NCI-H82 (cell line): ENCODE measurements around the gene ABCC10.

Experiments
- DNase-seq: peaks from one replicate; lab custom pipeline; 2025; lab: John Stamatoyannopoulos, UW

The ABCC10 gene

DNA sequence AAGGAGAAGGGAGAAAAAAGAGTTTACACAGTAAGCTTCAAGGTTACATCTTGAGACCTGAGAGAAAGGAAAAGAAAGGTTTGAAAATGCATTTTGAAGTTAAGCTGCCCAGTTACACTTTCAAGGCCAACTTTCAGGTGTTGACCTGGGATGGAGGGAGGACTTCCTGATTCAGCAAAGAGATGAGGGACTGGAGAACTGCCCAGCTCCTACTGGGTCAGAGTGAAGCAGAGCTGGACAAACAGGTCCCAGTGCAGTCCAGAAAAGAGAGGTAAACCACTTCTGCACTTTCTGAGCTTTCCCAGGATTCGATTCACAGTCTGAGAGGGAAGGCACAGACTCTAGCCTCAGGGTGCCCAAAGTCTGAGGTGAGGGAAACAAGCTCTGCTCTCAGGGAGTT, 44.1 kb downstream of the ABCC10 start:
- DNase-seq = no peak

GRCh38 chr6:43472515-43472914, 45.2 kb downstream of the ABCC10 start:
- no peak for DNase-seq

GRCh38 chr6:43475516-43475915, 48.2 kb downstream of the ABCC10 start:
- peak; percentile 93 for DNase-seq

DNA sequence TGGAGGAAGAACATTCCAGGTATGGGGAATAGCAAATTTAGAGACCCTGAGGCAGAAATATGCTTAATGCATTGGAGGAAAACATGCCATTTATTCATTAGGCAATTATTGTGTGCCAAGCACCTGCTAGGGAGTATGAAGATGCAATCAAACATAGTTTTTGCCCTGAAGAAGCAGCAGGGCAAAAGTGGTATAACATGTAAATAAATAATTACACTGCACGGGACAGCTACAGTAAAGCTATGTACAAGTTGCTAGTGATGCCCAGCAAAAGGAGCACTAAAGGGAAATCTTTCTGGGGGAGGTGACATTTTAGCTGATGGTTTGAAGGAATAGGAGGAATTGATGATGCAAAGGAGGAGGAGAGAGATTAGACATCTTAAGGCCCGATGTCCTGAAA, 49.4 kb downstream of the ABCC10 start:
- DNase-seq = no peak

DNA sequence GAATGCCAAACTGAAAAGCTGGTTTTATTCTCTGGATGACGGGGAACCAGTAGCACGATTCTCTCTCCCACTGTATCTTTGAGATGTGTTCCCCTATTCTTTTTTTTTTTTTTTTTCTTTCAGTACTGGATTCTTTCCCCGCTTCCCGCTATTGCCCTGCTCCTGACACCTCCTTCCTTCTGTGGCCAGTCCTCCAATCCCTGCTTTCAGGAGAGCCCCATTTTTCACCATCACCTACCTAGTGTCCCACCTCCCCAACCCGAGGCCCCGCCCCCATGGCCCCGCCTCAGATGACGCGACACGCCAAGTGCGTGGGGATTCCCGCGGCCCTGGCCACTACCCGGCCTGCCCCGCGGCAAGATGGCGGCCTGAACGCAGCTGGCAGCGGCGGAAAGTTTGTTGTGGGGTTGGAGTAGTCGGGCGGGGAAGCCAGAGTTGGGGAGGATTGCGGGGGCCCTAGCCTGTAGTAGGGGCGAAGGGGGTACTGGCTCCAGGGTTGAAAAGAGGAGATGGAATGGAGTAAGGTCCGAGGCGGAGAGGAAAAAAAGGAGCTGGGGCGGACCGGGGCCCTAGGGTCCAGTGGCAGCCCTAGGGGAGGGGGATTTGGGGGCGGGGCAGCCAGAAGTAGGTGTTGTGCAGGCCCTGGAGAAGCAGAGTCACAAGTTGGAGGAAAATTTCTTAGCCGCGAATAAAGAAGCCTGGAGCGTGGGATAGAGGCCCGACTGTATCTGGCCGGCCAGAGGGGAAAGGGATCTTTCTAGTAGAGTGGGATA, 50.1 kb downstream of the ABCC10 start, which contains the start of gene TJAP1:
Gene TJAP1, plus strand, starts transcription at position 336 of the 773 bp plus-strand sequence. CDS start 21,432 bp downstream, outside the sequence.
- peak; percentile 94 for DNase-seq

- DNase-seq = peak; percentile 60
These were observed 50.6 kb downstream of the ABCC10 start for GRCh38 chr6:43478008-43478372.

DNA sequence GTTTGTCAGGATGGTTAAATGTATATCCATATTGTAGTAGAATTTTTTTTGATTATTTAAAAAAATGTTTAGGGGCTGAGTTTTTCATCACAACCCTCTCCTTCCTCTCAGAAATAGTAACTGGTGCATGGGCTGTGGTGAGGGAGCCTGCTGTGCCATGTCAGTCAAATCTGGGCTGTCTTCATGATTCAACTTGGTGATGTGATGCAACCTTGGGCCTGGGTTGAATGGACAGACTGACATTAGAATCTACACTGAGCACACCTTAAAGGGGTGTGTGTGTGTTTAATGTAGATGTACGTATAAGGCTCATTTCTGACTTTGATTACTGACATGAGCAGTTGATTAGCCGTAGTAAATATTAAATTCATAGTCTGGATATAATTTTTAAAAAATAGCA, 53.7 kb downstream of the ABCC10 start:
- no peak for DNase-seq

GRCh38 chr6:43481591-43482236, 54.4 kb downstream of the ABCC10 start:
- no peak for DNase-seq

DNA sequence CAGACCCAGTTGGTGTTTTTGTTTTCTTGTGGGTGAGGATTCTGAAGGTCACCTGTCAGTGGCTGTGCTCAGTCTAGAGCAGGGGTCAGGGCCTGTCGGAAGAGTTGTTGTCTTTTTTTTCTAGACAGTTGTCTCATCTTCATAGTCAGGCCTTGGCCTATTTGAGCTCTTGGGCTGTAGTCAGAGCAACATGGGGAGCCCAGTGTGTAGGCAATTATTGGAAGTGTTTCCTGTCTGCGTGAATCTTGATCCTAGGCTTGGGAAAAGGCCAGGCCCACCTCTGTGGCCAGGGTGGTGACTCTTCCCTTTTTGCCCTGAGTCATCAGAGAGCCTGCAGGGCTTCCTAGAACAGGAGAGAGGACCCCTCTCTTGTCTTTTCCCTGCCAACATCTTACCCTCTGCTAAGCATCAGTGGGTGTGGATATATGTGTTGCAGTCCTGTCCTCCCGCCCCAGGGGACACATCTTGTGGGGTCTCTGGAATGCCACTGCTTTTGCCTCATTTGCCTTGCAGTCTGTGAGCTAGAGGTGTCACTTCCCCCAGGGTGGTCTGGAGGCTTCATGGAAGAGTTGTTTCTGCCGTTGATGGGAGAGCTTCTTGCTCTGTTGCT, 61.4 kb downstream of the ABCC10 start:
- no peak for DNase-seq

GRCh38 chr6:43489277-43490072, 62.1 kb downstream of the ABCC10 start:
- DNase-seq = no peak

- DNase-seq = no peak
These were observed 63.2 kb downstream of the ABCC10 start for GRCh38 chr6:43490523-43490939.

DNA sequence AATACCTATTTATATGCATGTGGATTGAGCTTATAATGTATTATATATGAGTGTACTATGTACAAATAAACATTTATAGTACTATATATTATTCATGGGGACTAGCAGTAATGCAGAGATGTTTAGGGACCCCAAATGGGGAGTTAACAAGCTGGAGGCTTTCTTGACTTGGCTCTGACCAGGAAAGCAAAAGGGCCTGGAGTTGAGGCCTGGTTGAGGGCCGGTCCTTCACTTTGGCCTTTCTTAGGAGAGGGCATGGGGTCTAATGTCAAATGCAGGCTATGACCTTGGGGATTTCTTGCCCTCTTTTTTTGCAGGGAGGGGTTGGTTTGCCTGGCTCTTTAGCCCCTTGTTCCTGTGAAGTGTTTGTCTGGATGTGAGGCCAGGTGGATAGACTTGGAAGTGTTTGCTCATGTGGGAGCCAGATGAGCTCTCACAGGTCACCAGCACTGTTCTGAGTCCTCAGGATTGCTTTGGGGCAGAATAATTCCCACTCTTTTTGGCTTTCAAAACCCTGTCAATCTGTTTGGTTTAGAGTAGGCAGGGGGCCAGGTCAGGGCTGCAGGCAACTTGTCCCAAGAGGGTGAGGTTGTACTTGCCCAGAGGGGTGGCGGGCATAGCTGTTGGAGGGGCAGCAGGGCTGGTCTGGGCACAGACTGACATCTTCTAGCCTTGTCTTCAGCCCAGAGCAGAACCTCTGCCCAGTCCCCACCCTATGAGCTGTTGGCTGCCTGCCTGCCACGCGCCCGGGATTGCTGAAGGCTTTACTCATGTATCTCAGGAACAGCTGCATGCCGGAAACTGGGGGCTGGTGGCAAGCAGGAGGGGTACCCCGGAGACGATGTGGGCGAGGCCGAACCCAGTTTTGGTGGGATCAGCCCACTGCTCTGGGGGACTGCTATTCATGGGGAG, 64.7 kb downstream of the ABCC10 start:
- no peak for DNase-seq

DNA sequence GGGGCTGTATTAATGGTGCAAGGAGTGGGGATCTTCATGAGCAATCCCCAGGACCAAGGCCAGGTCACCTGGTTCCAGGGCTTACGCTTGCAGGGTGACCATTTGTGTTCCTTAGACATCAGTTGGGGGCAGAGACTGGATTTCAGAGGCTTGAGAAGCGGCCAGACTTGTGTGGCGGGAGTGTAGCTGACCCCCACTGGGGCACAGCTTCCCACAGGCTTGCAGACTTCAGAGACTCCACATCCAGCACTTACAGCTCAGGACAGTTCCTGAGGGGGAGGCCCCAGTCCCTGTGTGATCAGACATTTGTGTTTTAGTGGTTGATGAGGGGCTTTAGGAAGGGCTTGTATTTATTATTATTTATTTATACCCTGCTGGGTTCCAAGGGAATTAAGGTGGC, 65.3 kb downstream of the ABCC10 start:
- no peak for DNase-seq

- no peak for DNase-seq
These were observed 65.9 kb downstream of the ABCC10 start for GRCh38 chr6:43493230-43493629.

GRCh38 chr6:43493833-43494232, 66.5 kb downstream of the ABCC10 start:
- DNase-seq = no peak

GRCh38 chr6:43494321-43494720, 67.0 kb downstream of the ABCC10 start:
- DNase-seq = no peak

DNA sequence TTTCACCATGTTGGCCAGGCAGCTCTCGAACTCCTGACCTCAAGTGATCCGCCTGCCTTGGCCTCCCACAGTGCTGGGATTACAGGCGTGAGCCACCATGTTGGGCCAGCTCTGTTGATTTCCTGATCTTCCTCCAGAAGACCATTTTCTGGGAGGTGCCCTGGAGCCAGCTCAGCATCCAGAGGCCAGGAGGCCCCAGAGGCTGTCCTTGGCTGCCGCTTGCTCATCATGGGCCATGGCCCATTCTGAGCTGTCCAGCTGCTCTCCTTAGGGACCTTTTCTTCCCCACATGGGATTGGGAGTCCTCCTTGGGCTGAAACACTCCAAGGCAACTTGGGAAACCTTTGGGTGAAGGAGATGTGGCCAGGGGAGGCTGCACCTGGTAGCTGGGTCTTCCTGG, 67.4 kb downstream of the ABCC10 start:
- DNase-seq = no peak

DNA sequence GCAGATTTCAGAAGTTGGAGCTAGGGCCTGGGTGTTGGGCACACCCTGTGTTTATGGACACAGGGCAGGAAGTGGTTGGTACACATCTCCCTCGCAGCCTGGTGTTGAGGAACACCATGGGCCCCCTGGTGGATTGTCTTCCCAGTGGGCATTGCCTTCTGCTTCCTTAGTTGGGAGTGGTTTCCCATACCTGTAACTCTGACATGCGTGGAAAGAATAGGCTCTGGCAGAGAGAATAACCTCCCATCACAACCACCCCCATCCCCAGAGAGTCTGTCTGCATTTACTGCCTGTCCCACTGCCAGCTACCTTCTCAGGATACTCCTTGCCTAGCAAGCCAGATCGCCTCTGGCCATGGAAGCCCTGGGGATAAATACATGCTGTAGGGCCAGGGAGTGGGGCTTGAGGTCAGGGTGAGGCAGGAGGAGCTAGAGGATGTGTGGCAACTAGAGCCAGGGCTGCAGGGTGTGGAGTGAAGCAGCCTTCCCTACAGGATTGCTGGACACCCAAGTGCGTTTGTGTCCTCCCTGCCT, 68.1 kb downstream of the ABCC10 start:
- DNase-seq = peak; percentile 42

DNA sequence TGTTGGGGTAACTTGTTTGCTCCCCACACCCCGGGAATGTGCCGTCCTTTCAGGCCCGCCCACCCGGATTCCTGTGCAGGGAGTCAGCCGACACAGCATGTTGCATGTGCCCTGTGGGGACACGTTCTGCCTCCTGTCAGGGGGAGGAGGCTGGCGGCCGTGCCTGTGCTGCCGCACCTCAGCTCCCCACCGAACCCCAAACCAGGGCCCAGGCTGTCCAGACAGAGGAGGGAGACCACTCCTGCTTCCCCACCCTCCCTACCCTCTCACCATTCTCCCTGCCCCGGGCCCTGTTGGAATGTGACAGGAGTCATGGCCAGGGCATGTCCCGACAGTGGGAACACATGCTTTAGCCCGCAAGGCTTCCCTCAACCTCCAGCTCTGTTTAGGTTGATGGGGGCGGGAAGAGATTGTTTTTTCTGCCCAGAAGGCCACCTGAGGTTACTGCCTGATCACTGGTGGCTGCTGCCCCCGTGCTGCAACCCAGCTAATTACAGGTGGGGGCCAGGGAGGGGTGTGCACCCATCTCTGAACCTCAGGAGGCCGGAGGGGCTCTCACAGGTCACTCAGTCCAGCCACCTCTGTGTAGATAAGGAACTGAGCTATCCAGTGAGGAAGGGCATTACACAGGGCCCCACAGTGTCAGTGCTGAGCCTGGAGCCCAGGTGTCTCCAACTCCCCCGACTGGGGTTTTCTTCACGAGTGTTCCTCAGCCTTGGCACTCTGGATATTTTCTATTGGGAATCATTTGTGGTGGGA, 69.2 kb downstream of the ABCC10 start:
- DNase-seq = peak; percentile 68

GRCh38 chr6:43497129-43497396, 69.7 kb downstream of the ABCC10 start:
- no peak for DNase-seq

DNA sequence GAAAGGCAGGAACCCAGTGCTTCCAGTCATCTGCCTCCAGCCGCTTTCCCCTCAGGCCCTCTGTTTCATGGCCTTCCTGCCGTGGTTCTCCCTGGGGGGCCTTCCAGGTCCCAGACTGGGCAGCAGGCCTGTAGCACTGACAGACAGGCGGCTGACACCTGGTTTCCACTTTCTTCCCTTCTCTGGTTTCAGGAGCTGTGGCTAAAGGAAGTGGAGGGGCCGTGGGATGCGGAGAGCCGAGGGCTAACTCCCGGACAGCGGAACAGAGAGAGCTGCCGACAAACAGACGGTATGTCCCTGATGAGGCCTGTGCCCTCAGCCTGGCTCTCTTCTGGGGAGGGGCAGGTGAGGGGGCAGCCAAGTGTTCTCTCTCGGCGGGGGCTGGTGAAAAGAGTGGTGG, 70.3 kb downstream of the ABCC10 start:
- DNase-seq = no peak
